GM12892 (cell line): ENCODE results near the gene GTF3C2.

Experiments used
- POLR2A ChIP-seq: IDR thresholded peaks from 2 replicates; pipeline ENCODE4 v1.6.1; 2011; ENCODE audit warnings: low read depth, low read length, control low read depth
- POLR2AphosphoS5 ChIP-seq: IDR thresholded peaks from 2 replicates; pipeline ENCODE4 v1.6.1; 2011; ENCODE audit warnings: low read depth, low read length, control low read depth
- TAF1 ChIP-seq: IDR thresholded peaks from 2 replicates; pipeline ENCODE4 v1.6.1; 2011; ENCODE audit warnings: low read depth, mild to moderate bottlenecking, control low read depth, low read length, borderline replicate concordance

- peak; percentile 89 for TF ChIP-seq POLR2A
- peak; percentile 85 for TF ChIP-seq POLR2AphosphoS5
- TF ChIP-seq TAF1: peak; percentile 92
Observed at GRCh38 chr2:27370026-27370815, 13.7 kb upstream of the GTF3C2 start, which contains the start of the genes EIF2B4 and SNX17.
